HepG2 (cell line): ENCODE results near the gene RPRD1A. TPM values are rescaled to one million over a fixed set of nuclear protein-coding genes. Genes with fewer than 3 reads are reported as not detected.
"Not testable (repeated sequence)": the region's sequence is repeated elsewhere in the genome, so short reads cannot be mapped to it uniquely, and the experiment has no call there.

Experiments
- ATAC-seq: fragments of 200-7000 bp; cut with Tn5 transposase; 3 replicates; pipeline ENCODE4 v1.9.1; 2020; ENCODE audit warnings: mild to moderate bottlenecking, moderate library complexity
- BruUV-seq: library from RNA; stranded (reverse); fragments of 400-500 nt; replicated peaks from 2 replicates; lab custom pipeline; 2021; lab: Mats Ljungman, UMichigan
- CTCF ChIA-PET: fragments of 300-600 bp; formaldehyde crosslinking; extraction: SDS; loops from one replicate; lab custom pipeline; 2021; ENCODE audit warnings: low total read pairs, inconsistent platforms, low intra/inter-chr PET ratio; lab: Yijun Ruan, JAX
- POLR2A ChIA-PET: fragments of 350-600 bp; sonication (Branson Sonifier 250); formaldehyde crosslinking; loops from one replicate; lab custom pipeline; 2020; ENCODE audit warnings: antibody characterized with exemption, inconsistent platforms; lab: Yijun Ruan, JAX
- DNase-seq: peaks from one replicate; pipeline ENCODE4 v3.0.0-alpha.2; 2015; ENCODE audit warnings: low spot score
- FAIRE-seq: peaks from 3 replicates; lab custom pipeline; 2011; peaks lifted over from hg19 to GRCh38; lab: Jason Lieb, UNC
- H2AFZ ChIP-seq: one replicate; pipeline ENCODE4 v1.6.1; 2011; ENCODE audit warnings: low read length, inconsistent platforms
- H3K27ac ChIP-seq: fragments of 300-600 bp; 3 replicates; pipeline ENCODE4 v1.8.0; 2011; ENCODE audit warnings: mixed run types, mild to moderate bottlenecking, mixed read lengths, low read length, inconsistent platforms; ENCODE audit not compliant: insufficient read depth; ENCODE audit errors: extremely low read length
- H3K27me3 ChIP-seq, 2 experiments: fragments of 200-600 bp in 1 of 2; 2 replicates in 1 of 2; 3 replicates in 1 of 2; pipeline versions ENCODE4 v1.6.0 to v1.8.0; 2011; ENCODE audit warnings: low read length in 2 of 2, mild to moderate bottlenecking in 2 of 2, moderate library complexity in 2 of 2, inconsistent platforms in 1 of 2; ENCODE audit not compliant: insufficient read depth in 2 of 2, control insufficient read depth in 1 of 2
- H3K36me3 ChIP-seq, 2 experiments: fragments of 200-600 bp in 1 of 2; replicated peaks in 1 of 2; 2 replicates in 1 of 2; 3 replicates in 1 of 2; pipeline versions ENCODE4 v1.5.1 to v1.8.0; 2011; ENCODE audit warnings: low read length in 2 of 2, inconsistent platforms in 1 of 2; ENCODE audit not compliant: insufficient read depth in 2 of 2, control insufficient read depth in 1 of 2
- H3K4me1 ChIP-seq: 2 replicates; pipeline ENCODE4 v1.5.1; 2012; ENCODE audit warnings: low read length, inconsistent platforms; ENCODE audit not compliant: insufficient read depth
- H3K4me2 ChIP-seq: 2 replicates; pipeline ENCODE4 v1.6.0; 2011; ENCODE audit warnings: low read depth, low read length, inconsistent platforms
- H3K4me3 ChIP-seq, 3 experiments: fragments of 200-600 bp in 1 of 3; sonication (generic), shearing (Covaris generic) in 1 of 3; replicated peaks in 1 of 3; 2 replicates each; pipeline ENCODE4 v1.5.1; 2011 to 2016; ENCODE audit warnings: low read length in 3 of 3, inconsistent platforms in 2 of 3, low read depth in 2 of 3, mild to moderate bottlenecking in 2 of 3, control low read depth in 1 of 3, mixed read lengths in 1 of 3; ENCODE audit not compliant: insufficient read depth in 1 of 3
- H3K79me2 ChIP-seq: one replicate; pipeline ENCODE4 v1.6.1; 2011; ENCODE audit warnings: low read length, inconsistent platforms; ENCODE audit not compliant: insufficient read depth
- H3K9ac ChIP-seq: 2 replicates; pipeline ENCODE4 v1.6.0; 2011; ENCODE audit warnings: mild to moderate bottlenecking, low read depth, low read length, inconsistent platforms; ENCODE audit not compliant: insufficient read depth
- H3K9me3 ChIP-seq: 2 replicates; pipeline ENCODE4 v1.5.1; 2012; ENCODE audit warnings: mild to moderate bottlenecking, low read length
- H4K20me1 ChIP-seq: 2 replicates; pipeline ENCODE4 v1.6.0; 2011; ENCODE audit warnings: inconsistent platforms, mild to moderate bottlenecking, low read length, moderate library complexity; ENCODE audit not compliant: insufficient read depth
- CCDC6 ChIP-seq: sonication (generic); formaldehyde crosslinking; IDR thresholded peaks from 2 replicates; pipeline ENCODE4 v1.8.1; 2022; ENCODE audit warnings: mild to moderate bottlenecking, missing genetic modification reagents, moderate library complexity
- EED ChIP-seq: sonication (generic); formaldehyde crosslinking; IDR thresholded peaks from 2 replicates; pipeline ENCODE4 v1.5.0; 2020; ENCODE audit warnings: mild to moderate bottlenecking, missing genetic modification reagents
- NR2C2 ChIP-seq: sonication (generic); formaldehyde crosslinking; IDR thresholded peaks from 2 replicates; pipeline ENCODE4 v1.4.0; 2020; ENCODE audit warnings: missing genetic modification reagents, mild to moderate bottlenecking, moderate library complexity, borderline replicate concordance
- PATZ1 ChIP-seq: sonication (generic); formaldehyde crosslinking; IDR thresholded peaks from 2 replicates; pipeline ENCODE4 v1.4.0; 2020; ENCODE audit warnings: missing genetic modification reagents
- TCF7L2 ChIP-seq: IDR thresholded peaks from 2 replicates; pipeline ENCODE4 v1.6.1; 2011; ENCODE audit warnings: mild to moderate bottlenecking, low read depth, low read length, moderate library complexity
- ZNF256 ChIP-seq: sonication (generic); formaldehyde crosslinking; conservative IDR thresholded peaks from 2 replicates; pipeline ENCODE4 v1.4.0; 2020; ENCODE audit warnings: missing genetic modification reagents
- ZNF34 ChIP-seq: sonication (generic); formaldehyde crosslinking; IDR thresholded peaks from 2 replicates; pipeline ENCODE4 v1.4.0; 2020; ENCODE audit warnings: mild to moderate bottlenecking, missing genetic modification reagents, borderline replicate concordance
- ZNF687 ChIP-seq: sonication (generic); formaldehyde crosslinking; IDR thresholded peaks from 2 replicates; pipeline ENCODE4 v1.5.1; 2020; ENCODE audit warnings: mild to moderate bottlenecking, missing genetic modification reagents, moderate library complexity
- WGBS: methylation state at CpG from one replicate; pipeline ENCODE4 v1.1.6; 2017; ENCODE audit warnings: low lambda C conversion rate; 5-methylcytosine and 5-hydroxymethylcytosine counted together
- in situ Hi-C: cut with HindIII; loops from 2 replicates; pipeline ENCODE4 v1.10.0; 2017; ENCODE audit warnings: low pct_unique_long_range_greater_than_20kb; ENCODE audit not compliant: extremely low pct_ligation_motif_present
- intact Hi-C: fragments of 100-400 bp; cut with micrococcal nuclease; formaldehyde crosslinking; loops from one replicate; pipeline ENCODE4 v1.10.0; 2022; ENCODE audit not compliant: unreplicated experiment
- polyA plus RNA-seq, 8 experiments: library from polyadenylated mRNA; depleted of rRNA in 3 of 8; stranded (reverse) in 7 of 8; unstranded in 1 of 8; fragments of >200 nt; fragmentation: Illumina TruSeq in 4 of 8; extraction: Trizol in 4 of 8; gene quantifications; 2 replicates each; pipeline versions ENCODE4 v1.2.1 to v1.2.3, GENCODE V29; 2011 to 2016; ENCODE audit warnings: low read depth in 4 of 8, missing spikeins in 1 of 8, mixed read lengths in 1 of 8; ENCODE audit not compliant: insufficient read depth in 1 of 8
- total RNA-seq, 5 experiments: library from RNA; depleted of rRNA; stranded (reverse); fragments of >200 nt; fragmentation: Illumina TruSeq; extraction: Trizol; gene quantifications; 2 replicates each; pipeline ENCODE4 v1.2.3, GENCODE V29; 2016; ENCODE audit warnings: low read depth in 1 of 5

The RPRD1A gene
- total and polyA plus RNA-seq, 2 of the 13 experiments (the other 11 are each of a cell fraction or from before 2014, with no cell fraction given), result 42.5 to 78.2 TPM

GRCh38 chr18:36025025-36025424, 42.3 kb downstream of the RPRD1A start (continued):
- TF ChIP-seq PATZ1 (CRISPR knock-in tag) (no peak), ZNF256 (CRISPR knock-in tag) (no peak), ZNF34 (CRISPR knock-in tag) (no peak), TCF7L2 (no peak)

GRCh38 chr18:36024241-36024640, 43.1 kb downstream of the RPRD1A start:
- POLR2A ChIA-PET, H3K9ac ChIP-seq, H3K27me3 ChIP-seq, FAIRE-seq, H3K4me3 ChIP-seq, H3K79me2 ChIP-seq, H3K4me2 ChIP-seq, H4K20me1 ChIP-seq, H3K27ac ChIP-seq, H3K9me3 ChIP-seq, intact Hi-C loops, CTCF ChIA-PET, H3K4me1 ChIP-seq, ATAC-seq, H2AFZ ChIP-seq, DNase-seq, BruUV-seq: not testable (repeated sequence)
- in situ Hi-C loops, result loop anchor here (10.0 kb wide), 1 partner anchor 261 kb away; no protein-coding TSS in a partner anchor
- 98% methylated on average over 3 of the region's 3 CpGs for WGBS
- H3K36me3 ChIP-seq, result peaks cover 5 to 44% of the 10 kb centered on the region in 2 experiments; a peak in 4 of 5 replicates

GRCh38 chr18:36023336-36023735, 44.0 kb downstream of the RPRD1A start:
- DNase-seq, result no peak
- no peak for FAIRE-seq
- in situ Hi-C loops, result loop anchor here (10.0 kb wide), 1 partner anchor 261 kb away; no protein-coding TSS in a partner anchor
- ATAC-seq, result no peak
- Histone ChIP-seq H3K36me3 (peaks cover 3 to 35% of the 10 kb centered on the region in 2 experiments; a peak in 3 of 5 replicates), H3K4me1 (no peaks in the 10 kb centered on the region), H3K4me2 (no peak overlapping the region), H4K20me1 (no peaks in the 10 kb centered on the region), H3K9me3 (no peaks in the 10 kb centered on the region), H3K4me3 (no peak overlapping the region), H3K79me2 (no peaks in the 10 kb centered on the region), H3K27ac (no peak overlapping the region), H3K27me3 (no peaks in the 10 kb centered on the region), H3K9ac (no peak overlapping the region), H2AFZ (no peak overlapping the region)
- no peak for TF ChIP-seq EED
- TF ChIP-seq ZNF687, result no peak
- TF ChIP-seq CCDC6 (CRISPR knock-in tag), result no peak
- no peak for TF ChIP-seq NR2C2 (CRISPR knock-in tag)
- no TSS peak for BruUV-seq
- ChIA-PET CTCF (no interaction called here), POLR2A (no interaction called here)
- 100% methylated on average over 1 of the region's 1 CpG for WGBS
- intact Hi-C loops, result no loop called here
